Head of caudate nucleus (tissue), 42 donors: Measurements from ENCODE around the gene RAB8A.
"Not testable (repeated sequence)": the region's sequence is repeated elsewhere in the genome, so short reads cannot be mapped to it uniquely, and the experiment has no call there.

Experiments used
- DNase-seq, 42 donors: peaks; one replicate each; pipeline versions ENCODE4 v3.0.0 to v3.0.0-alpha.2; 2020 to 2021; ENCODE audit warnings: mixed read lengths in 7 of 42
- intact Hi-C: fragments of 100-400 bp; cut with DNase I; formaldehyde crosslinking; loops from one replicate; pipeline ENCODE4 v1.15.0; 2022

The RAB8A gene

GRCh38 chr19:16076958-16077611 lies 34.6 kb upstream of the RAB8A start:
- intact Hi-C loops, result loop anchor here (5.0 kb wide), 1 partner anchor 35 kb away; the partner anchor contains the start of gene RAB8A
- DNase-seq, result peak in 41 of 42 donors; percentile 23 to 79 (median 54)

- intact Hi-C loops, result loop anchor here (5.0 kb wide), 1 partner anchor 34 kb away; the partner anchor contains the start of gene RAB8A
- peak in 4 of 42 donors; percentile 18 to 42 (median 22) for DNase-seq
Observed at GRCh38 chr19:16077984-16078758, 33.5 kb upstream of the RAB8A start.

- peak in 26 of 42 donors; percentile 9 to 79 (median 45) for DNase-seq
- intact Hi-C loops, result loop anchor here (5.0 kb wide), 1 partner anchor 33 kb away; the partner anchor contains the start of gene RAB8A
Observed at GRCh38 chr19:16078759-16079707, 32.7 kb upstream of the RAB8A start.

GRCh38 chr19:16084067-16084685 lies 27.5 kb upstream of the RAB8A start:
- intact Hi-C loops, result no loop called here
- no peak for DNase-seq

GRCh38 chr19:16085115-16085514 lies 26.6 kb upstream of the RAB8A start:
- intact Hi-C loops, result no loop called here
- DNase-seq, result no peak

- DNase-seq, intact Hi-C loops: not testable (repeated sequence)
Observed at GRCh38 chr19:16087404-16087803, 24.3 kb upstream of the RAB8A start.

GRCh38 chr19:16087940-16088339 lies 23.7 kb upstream of the RAB8A start:
- DNase-seq, result no peak
- intact Hi-C loops, result no loop called here

- intact Hi-C loops, result no loop called here
- no peak for DNase-seq
Observed at GRCh38 chr19:16088351-16089009, 23.2 kb upstream of the RAB8A start.

GRCh38 chr19:16089010-16089846 lies 22.5 kb upstream of the RAB8A start:
- intact Hi-C loops, result no loop called here
- DNase-seq, result no peak

GRCh38 chr19:16091546-16092475 lies 19.9 kb upstream of the RAB8A start:
- intact Hi-C loops, result no loop called here
- no peak for DNase-seq

GRCh38 chr19:16094360-16095070 lies 17.2 kb upstream of the RAB8A start:
- intact Hi-C loops, result no loop called here
- DNase-seq, result no peak

GRCh38 chr19:16095071-16095571 lies 16.6 kb upstream of the RAB8A start:
- DNase-seq, result no peak
- intact Hi-C loops, result no loop called here

- no peak for DNase-seq
- intact Hi-C loops, result no loop called here
Observed at GRCh38 chr19:16096280-16096855, 15.3 kb upstream of the RAB8A start.

GRCh38 chr19:16098416-16098768 lies 13.3 kb upstream of the RAB8A start:
- DNase-seq, result no peak
- intact Hi-C loops, result no loop called here

GRCh38 chr19:16098821-16099220 lies 12.9 kb upstream of the RAB8A start:
- intact Hi-C loops, result no loop called here

More at GRCh38 chr19:16098821-16099220, 12.9 kb upstream of the RAB8A start:
- no peak for DNase-seq
